ENCODE results near the gene DTX3L. TPM values are rescaled to one million over a fixed set of nuclear protein-coding genes. Genes with fewer than 3 reads are reported as not detected.

The DTX3L gene
- total RNA-seq, 1 donor from 2014 or later = 13.0 TPM

GRCh38 chr3:122589297-122589696 lies 25.2 kb downstream of the DTX3L start:
- Mint-ChIP-seq H3K4me3 (ENCODE audit: low read depth) (no peak overlapping the region), H3K27ac (no peak overlapping the region), H3K4me1 (ENCODE audit: low read depth) (no peaks in the 10 kb centered on the region), H3K27me3 (no peaks in the 10 kb centered on the region), H3K36me3 (ENCODE audit: insufficient read depth) (no peaks in the 10 kb centered on the region), H3K9me3 (ENCODE audit: low read depth) (no peaks in the 10 kb centered on the region)
- no peak for DNase-seq (ENCODE audit: low spot score, unreplicated experiment)
- no peak for TF ChIP-seq CTCF (IDR thresholded peaks at IDR 0.05; ENCODE audit: unreplicated experiment)

GRCh38 chr3:122590610-122591009 lies 26.5 kb downstream of the DTX3L start:
- Mint-ChIP-seq H3K9me3 (ENCODE audit: low read depth) (no peaks in the 10 kb centered on the region), H3K4me3 (ENCODE audit: low read depth) (no peak overlapping the region), H3K36me3 (ENCODE audit: insufficient read depth) (no peaks in the 10 kb centered on the region), H3K27me3 (no peaks in the 10 kb centered on the region), H3K4me1 (ENCODE audit: low read depth) (no peaks in the 10 kb centered on the region), H3K27ac (no peak overlapping the region)
- TF ChIP-seq CTCF (IDR thresholded peaks at IDR 0.05; ENCODE audit: unreplicated experiment) = no peak
- no peak for DNase-seq (ENCODE audit: low spot score, unreplicated experiment)

- no peak for TF ChIP-seq CTCF (IDR thresholded peaks at IDR 0.05; ENCODE audit: unreplicated experiment)
- no peaks in the 10 kb centered on the region for H3K9me3 Mint-ChIP-seq (ENCODE audit: low read depth)
- H3K27ac Mint-ChIP-seq = no peak overlapping the region
- no peaks in the 10 kb centered on the region for H3K36me3 Mint-ChIP-seq (ENCODE audit: insufficient read depth)
- H3K4me1 Mint-ChIP-seq (ENCODE audit: low read depth) = no peaks in the 10 kb centered on the region
- H3K4me3 Mint-ChIP-seq (ENCODE audit: low read depth) = no peak overlapping the region
- no peak for DNase-seq (ENCODE audit: low spot score, unreplicated experiment)
- no peaks in the 10 kb centered on the region for H3K27me3 Mint-ChIP-seq
Observed at GRCh38 chr3:122594025-122594424, 29.9 kb downstream of the DTX3L start.

GRCh38 chr3:122598151-122598550 lies 34.0 kb downstream of the DTX3L start:
- Mint-ChIP-seq H3K4me1 (ENCODE audit: low read depth) (no peaks in the 10 kb centered on the region), H3K27me3 (no peaks in the 10 kb centered on the region), H3K9me3 (ENCODE audit: low read depth) (no peaks in the 10 kb centered on the region), H3K27ac (no peak overlapping the region), H3K4me3 (ENCODE audit: low read depth) (no peak overlapping the region), H3K36me3 (ENCODE audit: insufficient read depth) (no peaks in the 10 kb centered on the region)
- no peak for DNase-seq (ENCODE audit: low spot score, unreplicated experiment)
- TF ChIP-seq CTCF (IDR thresholded peaks at IDR 0.05; ENCODE audit: unreplicated experiment) = no peak

GRCh38 chr3:122598556-122598955 lies 34.4 kb downstream of the DTX3L start:
- no peak overlapping the region for H3K27ac Mint-ChIP-seq
- no peaks in the 10 kb centered on the region for H3K27me3 Mint-ChIP-seq
- H3K9me3 Mint-ChIP-seq (ENCODE audit: low read depth) = no peaks in the 10 kb centered on the region
- no peaks in the 10 kb centered on the region for H3K36me3 Mint-ChIP-seq (ENCODE audit: insufficient read depth)
- DNase-seq (ENCODE audit: low spot score, unreplicated experiment) = no peak
- no peak overlapping the region for H3K4me3 Mint-ChIP-seq (ENCODE audit: low read depth)
- TF ChIP-seq CTCF (IDR thresholded peaks at IDR 0.05; ENCODE audit: unreplicated experiment) = no peak
- no peaks in the 10 kb centered on the region for H3K4me1 Mint-ChIP-seq (ENCODE audit: low read depth)
